Measurements from ENCODE around the gene KLHL10. TPM values are rescaled to one million over a fixed set of nuclear protein-coding genes. Genes with fewer than 3 reads are reported as not detected.
A peak's percentile ranks its signal among the peaks of the same experiment; 100 is the strongest.

Gene KLHL10
- total and polyA plus RNA-seq, 9 of the 15 experiments (the other 6 are each of a cell fraction or from before 2014, with no cell fraction given), result 0.06 to 0.56 (median 0.12) TPM; not detected in 5

- TF ChIP-seq UBTF (IDR thresholded peaks at IDR 0.05; ENCODE audit: borderline replicate concordance in 1 of 2, low read depth in 2 of 2, low read length in 2 of 2) (no peak), SOX6 (IDR thresholded peaks at IDR 0.05) (peak; percentile 72), MECOM (CRISPR knock-in tag; IDR thresholded peaks at IDR 0.05) (peak; percentile 40; the same call in 1 of the 2 replicates), KAT2B (IDR thresholded peaks at IDR 0.05; ENCODE audit: low read depth, low read length) (no peak), RREB1 (CRISPR knock-in tag; IDR thresholded peaks at IDR 0.05) (no peak), CCNT2 (IDR thresholded peaks at IDR 0.05; ENCODE audit: borderline replicate concordance, extremely low read depth, insufficient read length, low read depth, low read length) (peak; percentile 65), PHF8 (IDR thresholded peaks at IDR 0.05; ENCODE audit: borderline replicate concordance, low read length) (peak; percentile 43; the same call in 1 of the 2 replicates), ZNF354B (CRISPR knock-in tag; IDR thresholded peaks at IDR 0.05) (no peak), TCF3 (CRISPR knock-in tag; IDR thresholded peaks at IDR 0.05) (peak; percentile 50), CHD4 (IDR thresholded peaks at IDR 0.05; ENCODE audit: insufficient read depth, insufficient replicate concordance, low read depth, low read length, poor library complexity, severe bottlenecking) (no peak), ZNF146 (CRISPR knock-in tag; IDR thresholded peaks at IDR 0.05; ENCODE audit: unreplicated experiment) (no peak), BRD9 (IDR thresholded peaks at IDR 0.05; ENCODE audit: low read depth, partially characterized antibody) (peak; percentile 41), CREM (IDR thresholded peaks at IDR 0.05; ENCODE audit: low read depth) (peak; percentile 64; the same call in 1 of the 2 replicates)
These were observed 44.5 kb upstream of the KLHL10 start (continued) for GRCh38 chr17:41792845-41793783.

All from K562 (cell line).